Lower leg skin (tissue), 3 donors: Measurements from ENCODE around the gene TCTN1.

ENCODE experiments used
- POLR2A ChIP-seq, 2 donors: fragments of 450-650 bp; IDR thresholded peaks; one replicate each; pipeline ENCODE4 v1.6.1; 2016 to 2017; ENCODE audit warnings: antibody characterized with exemption in 2 of 2, mild to moderate bottlenecking in 1 of 2, moderate library complexity in 1 of 2
- TF ChIP-seq, protein P1 (sequence below), 3 donors: fragments of 450-650 bp; IDR thresholded peaks; one replicate each; pipeline ENCODE4 v1.5.1; 2016; ENCODE audit warnings: antibody characterized with exemption in 3 of 3, mild to moderate bottlenecking in 3 of 3, moderate library complexity in 2 of 3

DNA sequence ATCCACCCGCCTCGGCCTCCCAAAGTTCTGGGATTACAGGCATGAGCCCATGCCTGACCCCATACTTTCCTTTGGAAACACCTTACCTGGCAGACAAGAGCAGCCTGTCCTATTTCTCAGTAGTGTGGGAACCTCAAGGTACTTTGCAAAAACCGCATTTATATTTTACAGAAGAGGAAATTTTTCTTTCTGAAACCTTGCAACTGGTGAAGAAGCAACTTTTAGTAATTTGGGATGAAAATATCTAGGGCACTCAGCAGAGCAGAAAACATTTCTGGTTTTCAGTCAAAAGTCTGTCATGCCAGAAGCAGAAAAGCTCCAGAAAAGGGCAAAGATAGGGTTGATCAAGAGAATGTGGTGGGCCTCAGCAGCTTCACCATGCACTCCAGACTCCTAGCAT, 53.7 kb downstream of the TCTN1 start:
- TF ChIP-seq, protein P1, sequence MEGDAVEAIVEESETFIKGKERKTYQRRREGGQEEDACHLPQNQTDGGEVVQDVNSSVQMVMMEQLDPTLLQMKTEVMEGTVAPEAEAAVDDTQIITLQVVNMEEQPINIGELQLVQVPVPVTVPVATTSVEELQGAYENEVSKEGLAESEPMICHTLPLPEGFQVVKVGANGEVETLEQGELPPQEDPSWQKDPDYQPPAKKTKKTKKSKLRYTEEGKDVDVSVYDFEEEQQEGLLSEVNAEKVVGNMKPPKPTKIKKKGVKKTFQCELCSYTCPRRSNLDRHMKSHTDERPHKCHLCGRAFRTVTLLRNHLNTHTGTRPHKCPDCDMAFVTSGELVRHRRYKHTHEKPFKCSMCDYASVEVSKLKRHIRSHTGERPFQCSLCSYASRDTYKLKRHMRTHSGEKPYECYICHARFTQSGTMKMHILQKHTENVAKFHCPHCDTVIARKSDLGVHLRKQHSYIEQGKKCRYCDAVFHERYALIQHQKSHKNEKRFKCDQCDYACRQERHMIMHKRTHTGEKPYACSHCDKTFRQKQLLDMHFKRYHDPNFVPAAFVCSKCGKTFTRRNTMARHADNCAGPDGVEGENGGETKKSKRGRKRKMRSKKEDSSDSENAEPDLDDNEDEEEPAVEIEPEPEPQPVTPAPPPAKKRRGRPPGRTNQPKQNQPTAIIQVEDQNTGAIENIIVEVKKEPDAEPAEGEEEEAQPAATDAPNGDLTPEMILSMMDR (IDR thresholded peaks at IDR 0.05) = no peak
- no peak for TF ChIP-seq POLR2A (IDR thresholded peaks at IDR 0.05)
